ENCODE results near the gene JAZF1. TPM values are rescaled to one million over a fixed set of nuclear protein-coding genes. Genes with fewer than 3 reads are reported as not detected.

Gene JAZF1
- total RNA-seq, 1 donor from 2014 or later: 36.1 TPM

DNA sequence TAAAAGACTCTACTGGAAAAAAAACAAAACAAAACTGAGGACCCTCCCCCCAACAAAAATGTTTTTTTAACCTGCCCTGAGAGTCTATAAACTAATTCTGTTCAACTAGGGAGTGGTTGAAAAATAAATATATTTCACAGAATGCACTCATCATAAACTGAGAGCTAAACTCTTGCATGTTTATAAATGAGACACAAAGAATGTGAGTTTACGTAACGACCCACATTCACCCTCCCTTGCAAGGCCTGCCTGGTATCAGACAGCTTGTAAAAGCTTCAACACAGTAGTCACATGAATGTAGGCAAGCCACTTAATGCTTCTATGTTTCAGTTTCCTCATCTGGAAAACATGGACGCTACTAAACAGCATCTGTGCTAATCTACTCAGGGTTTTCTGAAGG, 50.3 kb downstream of the JAZF1 start:
- peak overlapping the region; percentile 81 for H3K27ac ChIP-seq
- H3K4me1 ChIP-seq: peaks cover 55% of the 10 kb centered on the region
- no peaks in the 10 kb centered on the region for H3K9me3 ChIP-seq
- DNase-seq (ENCODE audit: extremely low spot score in 2 of 2): no peak
- H3K4me3 ChIP-seq: no peak overlapping the region
- H3K27me3 ChIP-seq: no peaks in the 10 kb centered on the region
- no peaks in the 10 kb centered on the region for H3K36me3 ChIP-seq
- no peak for TF ChIP-seq POLR2AphosphoS5 (IDR thresholded peaks at IDR 0.05; ENCODE audit: insufficient read depth in 1 of 2, low read depth in 1 of 2)
- TF ChIP-seq POLR2A (IDR thresholded peaks at IDR 0.05): no peak
- TF ChIP-seq, protein P1, sequence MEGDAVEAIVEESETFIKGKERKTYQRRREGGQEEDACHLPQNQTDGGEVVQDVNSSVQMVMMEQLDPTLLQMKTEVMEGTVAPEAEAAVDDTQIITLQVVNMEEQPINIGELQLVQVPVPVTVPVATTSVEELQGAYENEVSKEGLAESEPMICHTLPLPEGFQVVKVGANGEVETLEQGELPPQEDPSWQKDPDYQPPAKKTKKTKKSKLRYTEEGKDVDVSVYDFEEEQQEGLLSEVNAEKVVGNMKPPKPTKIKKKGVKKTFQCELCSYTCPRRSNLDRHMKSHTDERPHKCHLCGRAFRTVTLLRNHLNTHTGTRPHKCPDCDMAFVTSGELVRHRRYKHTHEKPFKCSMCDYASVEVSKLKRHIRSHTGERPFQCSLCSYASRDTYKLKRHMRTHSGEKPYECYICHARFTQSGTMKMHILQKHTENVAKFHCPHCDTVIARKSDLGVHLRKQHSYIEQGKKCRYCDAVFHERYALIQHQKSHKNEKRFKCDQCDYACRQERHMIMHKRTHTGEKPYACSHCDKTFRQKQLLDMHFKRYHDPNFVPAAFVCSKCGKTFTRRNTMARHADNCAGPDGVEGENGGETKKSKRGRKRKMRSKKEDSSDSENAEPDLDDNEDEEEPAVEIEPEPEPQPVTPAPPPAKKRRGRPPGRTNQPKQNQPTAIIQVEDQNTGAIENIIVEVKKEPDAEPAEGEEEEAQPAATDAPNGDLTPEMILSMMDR (IDR thresholded peaks at IDR 0.05): no peak
- intact Hi-C loops (cut with DNase I): no loop called here

DNA sequence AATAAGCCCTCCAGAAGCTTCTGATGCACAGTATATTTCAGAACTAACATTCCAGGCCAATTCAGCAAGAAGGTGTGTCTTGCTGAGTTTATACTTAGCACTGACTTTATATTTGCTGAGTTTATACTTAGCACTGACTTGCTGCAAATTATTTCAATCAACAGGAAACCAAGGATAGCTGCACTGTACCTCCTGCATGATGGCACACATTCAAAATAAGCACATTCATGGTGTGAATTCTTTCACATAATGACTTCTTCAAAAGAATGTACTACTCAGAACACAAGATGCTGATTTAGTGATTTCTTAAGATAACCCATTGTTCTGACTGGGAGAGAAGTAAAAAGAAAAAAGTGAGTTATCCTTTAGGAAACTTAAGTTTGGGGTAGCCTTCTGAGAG, 52.0 kb downstream of the JAZF1 start:
- no peaks in the 10 kb centered on the region for H3K36me3 ChIP-seq
- no peak overlapping the region for H3K4me3 ChIP-seq
- TF ChIP-seq, protein P1 (IDR thresholded peaks at IDR 0.05): no peak
- no peak for TF ChIP-seq POLR2A (IDR thresholded peaks at IDR 0.05)
- TF ChIP-seq POLR2AphosphoS5 (IDR thresholded peaks at IDR 0.05; ENCODE audit: insufficient read depth in 1 of 2, low read depth in 1 of 2): no peak
- DNase-seq (ENCODE audit: extremely low spot score in 2 of 2): no peak
- intact Hi-C loops (cut with DNase I): no loop called here
- peaks cover 55% of the 10 kb centered on the region for H3K4me1 ChIP-seq
- H3K27me3 ChIP-seq: no peaks in the 10 kb centered on the region
- no peaks in the 10 kb centered on the region for H3K9me3 ChIP-seq
- H3K27ac ChIP-seq: peak overlapping the region; percentile 81

DNA sequence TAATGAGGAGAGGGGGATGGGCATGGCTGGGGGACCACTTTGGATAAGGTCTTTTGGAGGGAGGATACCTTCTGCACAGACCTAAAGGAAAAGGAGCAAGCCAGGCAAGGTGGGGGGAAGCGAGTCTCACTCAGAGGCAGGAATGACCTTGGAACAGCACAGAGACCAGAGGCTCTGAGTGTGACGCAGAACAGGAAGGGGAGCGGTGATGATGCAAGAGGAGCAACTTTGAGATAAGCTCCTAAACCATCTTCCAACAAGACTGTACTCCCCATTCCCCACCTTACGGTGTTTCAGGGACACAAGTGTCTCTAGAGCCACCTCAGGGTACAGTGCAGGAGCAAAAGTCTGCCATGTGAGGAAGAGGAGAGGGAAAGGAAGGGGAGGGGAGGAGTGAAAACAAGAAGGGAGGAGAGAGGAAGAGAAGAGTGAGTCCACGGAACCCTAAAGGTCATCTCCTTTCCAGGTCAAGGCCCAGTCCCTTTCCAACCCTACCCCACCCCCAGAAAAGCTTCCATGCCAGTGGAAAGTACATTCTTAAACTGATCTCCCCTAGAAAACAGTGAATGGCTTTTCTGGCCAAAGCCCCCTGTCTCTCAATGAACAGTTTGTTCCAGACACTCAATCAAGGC, 54.1 kb downstream of the JAZF1 start:
- DNase-seq (ENCODE audit: extremely low spot score in 2 of 2): no peak
- Histone ChIP-seq H3K9me3 (no peaks in the 10 kb centered on the region), H3K4me3 (no peak overlapping the region), H3K4me1 (peaks cover 66% of the 10 kb centered on the region), H3K27me3 (no peaks in the 10 kb centered on the region), H3K36me3 (no peaks in the 10 kb centered on the region), H3K27ac (peak overlapping the region; percentile 81)
- TF ChIP-seq POLR2AphosphoS5 (IDR thresholded peaks at IDR 0.05; ENCODE audit: insufficient read depth in 1 of 2, low read depth in 1 of 2) (no peak), POLR2A (IDR thresholded peaks at IDR 0.05) (no peak)
- TF ChIP-seq, protein P1 (IDR thresholded peaks at IDR 0.05): no peak
- intact Hi-C loops (cut with DNase I): no loop called here

DNA sequence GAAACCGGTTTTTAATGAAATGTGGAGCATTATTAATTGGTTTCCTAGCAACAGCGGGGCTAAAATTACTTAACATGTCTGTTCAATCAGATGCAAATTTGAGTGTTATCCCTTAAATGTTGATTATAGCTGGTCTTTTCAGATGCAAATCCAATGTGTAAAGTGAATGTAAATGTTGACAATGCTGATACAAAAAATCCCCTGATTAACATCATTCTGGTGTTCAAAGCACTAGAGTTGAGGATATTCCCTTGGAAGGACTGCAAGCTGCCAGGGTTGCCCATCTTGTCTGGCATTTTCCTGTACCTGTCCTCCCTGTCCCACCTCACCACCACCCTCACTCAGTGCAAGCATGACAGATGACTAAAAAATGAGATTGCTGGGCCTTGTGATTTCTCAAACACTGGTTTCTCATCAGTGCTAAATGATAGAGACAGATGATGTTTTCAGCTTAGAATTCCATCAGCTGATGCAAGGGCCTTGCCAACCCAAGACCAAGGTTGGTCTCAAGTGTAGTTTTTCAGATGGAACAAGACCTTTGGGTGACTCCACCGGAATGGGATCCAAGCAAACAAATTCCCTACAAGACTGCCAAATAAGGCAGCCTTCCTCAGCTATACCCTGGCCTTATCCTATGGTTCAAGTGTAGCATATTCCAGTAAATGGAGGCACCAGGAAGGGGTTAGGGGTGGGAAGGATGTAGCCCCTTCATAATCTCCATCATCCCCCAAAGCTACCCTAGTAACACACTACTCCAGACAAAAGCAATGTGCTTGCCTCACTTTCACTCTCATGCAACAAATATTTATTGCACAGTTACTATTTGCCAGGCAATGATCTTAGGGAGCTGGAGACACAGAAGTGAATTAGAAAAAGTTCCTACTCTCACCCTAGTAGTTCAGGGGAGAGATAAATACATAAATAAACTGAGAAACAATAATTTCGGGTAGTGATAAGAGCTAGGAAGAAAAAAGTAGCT, 54.9 kb downstream of the JAZF1 start:
- peak overlapping the region; percentile 81 for H3K27ac ChIP-seq
- H3K9me3 ChIP-seq: no peaks in the 10 kb centered on the region
- DNase-seq (ENCODE audit: extremely low spot score in 2 of 2): no peak
- intact Hi-C loops (cut with DNase I): no loop called here
- TF ChIP-seq POLR2A (IDR thresholded peaks at IDR 0.05) (no peak), POLR2AphosphoS5 (IDR thresholded peaks at IDR 0.05; ENCODE audit: insufficient read depth in 1 of 2, low read depth in 1 of 2) (no peak)
- TF ChIP-seq, protein P1 (IDR thresholded peaks at IDR 0.05): no peak
- H3K4me3 ChIP-seq: no peak overlapping the region
- peaks cover 74% of the 10 kb centered on the region for H3K4me1 ChIP-seq
- no peaks in the 10 kb centered on the region for H3K36me3 ChIP-seq
- no peaks in the 10 kb centered on the region for H3K27me3 ChIP-seq
